Rectal smooth muscle tissue (tissue), 1 donor: ENCODE data around the gene RUNX2.
"Not testable (repeated sequence)": the region's sequence is repeated elsewhere in the genome, so short reads cannot be mapped to it uniquely, and the experiment has no call there.

Experiments
- H3K27ac ChIP-seq: one replicate; pipeline ENCODE4 v1.7.0; 2013; ENCODE audit warnings: low read depth, low read length, inconsistent platforms
- H3K27me3 ChIP-seq: one replicate; pipeline ENCODE4 v1.7.0; 2013; ENCODE audit warnings: low read length; ENCODE audit not compliant: control insufficient read depth, insufficient read depth
- H3K36me3 ChIP-seq: one replicate; pipeline ENCODE4 v1.7.0; 2013; ENCODE audit warnings: low read length; ENCODE audit not compliant: control insufficient read depth, insufficient read depth
- H3K4me1 ChIP-seq: one replicate; pipeline ENCODE4 v1.7.0; 2013; ENCODE audit warnings: low read length; ENCODE audit not compliant: control insufficient read depth, insufficient read depth
- H3K4me3 ChIP-seq: one replicate; pipeline ENCODE4 v1.7.0; 2013; ENCODE audit warnings: low read length
- H3K9ac ChIP-seq: one replicate; pipeline ENCODE4 v1.7.0; 2013; ENCODE audit warnings: low read length

Gene RUNX2

DNA sequence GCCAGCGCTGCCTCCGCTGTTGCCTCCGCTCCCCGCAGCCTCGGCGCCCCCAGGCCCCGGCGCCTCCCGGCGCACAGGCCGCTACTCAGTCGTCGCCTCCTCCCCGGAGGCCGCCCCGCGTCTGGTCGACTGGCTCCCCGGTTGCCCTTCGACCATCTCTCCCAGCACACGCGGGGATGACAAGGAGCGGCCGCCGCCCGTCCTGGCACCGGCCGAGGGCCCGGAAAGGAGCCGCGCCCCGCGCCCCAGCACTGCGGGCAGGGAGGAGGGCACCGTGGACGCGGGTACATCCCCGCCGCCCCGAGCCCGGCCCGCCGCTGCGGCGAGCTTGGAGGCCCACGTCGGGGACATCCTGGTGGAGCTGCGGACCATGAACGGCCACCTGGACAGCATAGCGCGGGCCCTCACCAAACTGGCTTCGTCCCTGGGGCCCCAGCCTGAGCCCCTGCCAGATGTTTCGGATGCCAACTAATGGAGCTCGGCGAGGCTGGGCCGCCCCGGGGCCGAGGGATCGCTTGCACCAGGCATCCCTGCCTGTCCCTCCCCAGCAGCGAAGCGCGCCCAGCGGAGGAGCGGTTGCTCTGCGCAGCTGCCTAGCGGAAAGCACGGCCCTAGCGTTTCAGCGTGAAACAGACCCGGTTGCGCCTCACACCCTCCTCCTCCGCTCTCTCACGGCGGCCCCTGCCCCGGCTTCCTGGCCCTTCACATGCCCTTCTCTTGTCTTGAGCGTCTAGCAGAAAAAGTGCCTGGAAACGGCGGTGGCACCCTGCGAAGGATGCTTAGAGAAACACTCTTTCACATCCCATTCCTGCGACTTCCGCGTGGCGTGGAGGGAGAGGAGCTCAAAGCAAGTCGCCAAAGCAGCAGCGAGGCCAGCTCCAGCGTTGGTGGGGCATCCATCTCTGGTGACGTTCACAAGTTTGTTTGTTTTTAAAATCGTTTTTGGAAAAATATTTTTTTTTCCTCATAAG is 335.4 kb downstream of the RUNX2 start:
- no peaks in the 10 kb centered on the region for H3K36me3 ChIP-seq
- no peaks in the 10 kb centered on the region for H3K27me3 ChIP-seq
- H3K4me1 ChIP-seq, result no peaks in the 10 kb centered on the region
- peak overlapping the region; percentile 47 for H3K4me3 ChIP-seq
- no peak overlapping the region for H3K9ac ChIP-seq
- H3K27ac ChIP-seq, result no peak overlapping the region

GRCh38 chr6:45664707-45665106 is 336.6 kb downstream of the RUNX2 start:
- Histone ChIP-seq H3K4me3 (no peak overlapping the region), H3K27me3 (no peaks in the 10 kb centered on the region), H3K36me3 (no peaks in the 10 kb centered on the region), H3K27ac (no peak overlapping the region), H3K4me1 (no peaks in the 10 kb centered on the region), H3K9ac (no peak overlapping the region)

DNA sequence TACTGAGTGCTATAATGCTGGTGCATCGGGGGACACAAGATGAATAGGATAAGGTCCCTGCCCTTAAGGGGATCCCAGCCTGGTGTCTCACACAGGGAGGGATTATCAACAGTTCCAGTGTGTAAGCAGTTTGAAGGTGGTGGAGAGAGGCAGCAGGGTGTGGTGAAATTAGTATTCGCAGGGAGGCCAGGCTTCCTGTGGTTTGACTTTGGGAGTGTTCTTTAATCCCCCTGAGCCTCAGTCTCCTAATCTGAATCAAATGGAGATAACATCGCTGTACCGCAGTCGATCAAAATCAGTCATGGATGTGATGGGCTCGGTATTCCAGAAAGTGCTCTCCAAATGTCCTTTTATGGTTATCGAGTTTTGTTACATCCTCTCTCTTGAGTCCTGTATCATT is 337.7 kb downstream of the RUNX2 start:
- Histone ChIP-seq H3K4me1 (no peaks in the 10 kb centered on the region), H3K36me3 (no peaks in the 10 kb centered on the region), H3K27ac (no peak overlapping the region), H3K9ac (no peak overlapping the region), H3K27me3 (no peaks in the 10 kb centered on the region), H3K4me3 (no peak overlapping the region)

GRCh38 chr6:45666846-45667245 is 338.7 kb downstream of the RUNX2 start:
- Histone ChIP-seq H3K9ac (no peak overlapping the region), H3K4me1 (no peaks in the 10 kb centered on the region), H3K36me3 (no peaks in the 10 kb centered on the region), H3K27me3 (no peaks in the 10 kb centered on the region), H3K27ac (no peak overlapping the region), H3K4me3 (no peak overlapping the region)

GRCh38 chr6:45667300-45667699 is 339.2 kb downstream of the RUNX2 start:
- H3K27me3 ChIP-seq, result no peaks in the 10 kb centered on the region
- no peak overlapping the region for H3K9ac ChIP-seq
- H3K4me1 ChIP-seq, result no peaks in the 10 kb centered on the region
- no peak overlapping the region for H3K4me3 ChIP-seq
- H3K36me3 ChIP-seq, result no peaks in the 10 kb centered on the region
- no peak overlapping the region for H3K27ac ChIP-seq

GRCh38 chr6:45667766-45668165 is 339.6 kb downstream of the RUNX2 start:
- Histone ChIP-seq H3K9ac (no peak overlapping the region), H3K27me3 (no peaks in the 10 kb centered on the region), H3K4me3 (no peak overlapping the region), H3K4me1 (no peaks in the 10 kb centered on the region), H3K36me3 (no peaks in the 10 kb centered on the region), H3K27ac (no peak overlapping the region)

DNA sequence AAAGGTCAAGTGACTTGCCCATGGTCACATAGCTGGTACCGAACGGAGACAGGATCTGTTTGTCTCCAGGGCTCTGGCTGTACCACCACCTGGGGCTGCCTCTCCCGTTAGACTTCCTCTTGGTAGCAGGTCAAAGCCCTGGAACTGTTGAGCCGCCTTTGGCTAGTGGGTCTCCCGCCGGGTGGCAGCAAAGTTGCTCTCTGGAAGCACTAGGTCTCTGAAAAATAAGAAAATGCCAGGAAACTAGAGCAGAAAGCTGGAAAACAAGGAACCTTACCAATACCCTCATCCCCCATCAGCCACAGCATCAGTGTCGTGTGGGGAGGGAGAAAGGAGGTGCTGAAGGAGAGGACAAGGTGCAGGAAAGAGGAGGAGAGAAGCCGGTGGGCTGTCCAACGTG is 340.6 kb downstream of the RUNX2 start:
- H3K4me3 ChIP-seq, result no peak overlapping the region
- no peaks in the 10 kb centered on the region for H3K27me3 ChIP-seq
- no peak overlapping the region for H3K9ac ChIP-seq
- no peaks in the 10 kb centered on the region for H3K4me1 ChIP-seq
- H3K27ac ChIP-seq, result no peak overlapping the region
- H3K36me3 ChIP-seq, result no peaks in the 10 kb centered on the region

GRCh38 chr6:45673167-45673566 is 345.0 kb downstream of the RUNX2 start:
- not testable (repeated sequence) for H3K27me3 ChIP-seq, H3K9ac ChIP-seq

DNA sequence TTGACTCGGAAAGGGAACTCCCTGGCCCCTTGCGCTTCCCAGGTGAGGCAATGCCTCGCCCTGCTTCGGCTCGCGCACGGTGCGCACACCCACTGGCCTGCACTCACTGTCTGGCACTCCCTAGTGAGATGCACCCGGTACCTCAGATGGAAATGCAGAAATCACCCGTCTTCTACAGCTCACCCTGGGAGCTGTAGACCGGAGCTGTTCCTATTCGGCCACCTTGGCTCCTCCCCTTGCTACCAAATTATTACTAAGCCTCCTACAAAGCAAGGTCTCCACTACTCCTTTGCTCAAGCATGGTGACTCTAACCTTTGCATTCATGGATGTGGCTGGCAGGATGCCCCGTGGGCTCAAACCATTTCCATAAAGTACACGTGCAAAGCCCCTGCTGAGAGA is 347.0 kb downstream of the RUNX2 start:
- not testable (repeated sequence) for H3K27ac ChIP-seq, H3K4me3 ChIP-seq, H3K36me3 ChIP-seq, H3K9ac ChIP-seq, H3K27me3 ChIP-seq, H3K4me1 ChIP-seq

More at GRCh38 chr6:45673167-45673566, 345.0 kb downstream of the RUNX2 start:
- not testable (repeated sequence) for H3K36me3 ChIP-seq, H3K4me3 ChIP-seq, H3K4me1 ChIP-seq, H3K27ac ChIP-seq

- Histone ChIP-seq H3K36me3 (no peaks in the 10 kb centered on the region), H3K4me3 (no peak overlapping the region), H3K4me1 (no peaks in the 10 kb centered on the region), H3K27me3 (no peaks in the 10 kb centered on the region), H3K9ac (no peak overlapping the region), H3K27ac (no peak overlapping the region)
These were observed 347.5 kb downstream of the RUNX2 start for GRCh38 chr6:45675634-45676033.

GRCh38 chr6:45676380-45676779 is 348.2 kb downstream of the RUNX2 start:
- Histone ChIP-seq H3K4me3 (no peak overlapping the region), H3K27ac (no peak overlapping the region), H3K9ac (no peak overlapping the region), H3K36me3 (no peaks in the 10 kb centered on the region), H3K27me3 (no peaks in the 10 kb centered on the region), H3K4me1 (no peaks in the 10 kb centered on the region)

DNA sequence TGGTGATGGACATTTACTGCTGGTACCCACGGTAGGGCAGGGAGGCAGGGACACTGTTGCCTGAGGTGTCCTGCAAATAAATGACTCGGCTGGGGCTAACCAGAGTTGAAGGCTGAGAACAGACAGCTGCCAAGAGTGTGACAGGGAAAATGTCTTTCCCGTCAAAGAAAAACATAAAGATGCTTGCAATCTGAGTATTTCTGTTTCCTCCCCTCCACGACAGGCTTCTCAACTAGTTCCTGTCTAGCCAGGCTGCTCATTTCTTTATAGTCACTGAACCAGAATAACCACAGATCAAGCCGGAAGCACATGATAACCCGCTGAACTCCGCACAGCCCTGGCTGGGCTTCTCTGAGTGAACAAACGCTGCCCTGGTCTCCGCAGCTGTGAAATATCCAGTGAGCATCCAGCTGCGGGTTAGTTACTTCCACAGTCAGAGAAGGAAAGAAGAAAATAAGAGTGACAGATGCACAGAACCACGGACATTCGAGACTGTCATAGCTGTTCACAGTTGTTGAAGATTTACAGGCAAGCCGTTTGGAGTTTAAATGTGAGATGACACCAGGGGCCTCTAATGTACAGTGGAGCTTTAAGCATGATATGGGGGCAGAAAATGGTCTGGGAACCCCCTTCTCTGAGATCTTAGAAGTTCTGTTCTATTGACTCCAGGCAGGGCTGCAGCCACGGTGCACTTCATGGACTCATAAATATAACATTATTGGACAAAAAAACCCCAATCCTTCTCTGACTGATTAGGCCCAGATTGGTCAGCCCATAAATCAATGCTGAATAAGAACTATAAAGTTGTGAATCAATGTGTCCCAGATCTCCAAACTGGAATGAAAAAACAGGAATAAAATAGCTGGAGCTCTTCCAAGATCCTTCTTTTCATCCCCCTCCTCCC is 349.5 kb downstream of the RUNX2 start:
- Histone ChIP-seq H3K36me3 (no peaks in the 10 kb centered on the region), H3K27me3 (no peaks in the 10 kb centered on the region), H3K4me3 (no peak overlapping the region), H3K4me1 (no peaks in the 10 kb centered on the region), H3K9ac (no peak overlapping the region), H3K27ac (no peak overlapping the region)
